ENCODE results near the gene WWOX.

Gene WWOX

DNA sequence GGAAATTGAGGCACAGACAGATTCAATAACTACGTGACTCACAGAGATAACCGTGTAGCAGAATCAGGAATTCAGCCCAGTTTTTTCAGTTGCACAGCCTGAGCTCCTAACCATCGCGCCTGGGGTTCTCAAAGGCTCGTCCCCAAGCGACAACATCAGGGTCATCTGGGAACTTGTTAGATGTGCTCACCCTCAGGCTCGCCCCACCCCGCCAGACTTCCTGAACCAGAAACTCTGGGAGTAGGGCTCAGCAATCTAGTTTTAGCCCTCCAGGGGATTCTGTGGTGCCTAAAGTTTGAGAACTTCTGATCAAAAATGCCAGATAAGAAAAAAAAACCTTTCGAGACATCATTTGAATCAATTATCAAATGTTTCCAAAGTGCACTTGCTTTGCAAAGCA is 559.8 kb downstream of the WWOX start:
- Histone ChIP-seq H3K9me3 (replicated peaks; ENCODE audit: insufficient read depth, low read length) (no peaks in the 10 kb centered on the region), H2AFZ (ENCODE audit: low read length) (no peak overlapping the region), H3K9me2 (replicated peaks; ENCODE audit: insufficient read depth, low read length) (no peaks in the 10 kb centered on the region), H3K36me3 (replicated peaks; ENCODE audit: insufficient read depth, low read length) (no peaks in the 10 kb centered on the region), H3K27ac (ENCODE audit: low read length) (no peak overlapping the region), H3K79me2 (ENCODE audit: low read length) (no peaks in the 10 kb centered on the region), H4K20me1 (ENCODE audit: insufficient read depth, low read length) (no peaks in the 10 kb centered on the region), H3K27me3 (replicated peaks; ENCODE audit: insufficient read depth, low read length) (no peaks in the 10 kb centered on the region), H3K4me2 (ENCODE audit: low read depth, low read length) (no peak overlapping the region), H3K4me3 (ENCODE audit: low read length) (no peak overlapping the region), H3F3A (ENCODE audit: insufficient read depth, low read length) (no peaks in the 10 kb centered on the region), H3K9ac (ENCODE audit: low read length) (no peak overlapping the region), H3K4me1 (ENCODE audit: low read length) (no peaks in the 10 kb centered on the region)
- TF ChIP-seq EZH2 (optimal IDR thresholded peaks at IDR 0.05; ENCODE audit: low read depth, low read length) = no peak
- DNase-seq = no peak

DNA sequence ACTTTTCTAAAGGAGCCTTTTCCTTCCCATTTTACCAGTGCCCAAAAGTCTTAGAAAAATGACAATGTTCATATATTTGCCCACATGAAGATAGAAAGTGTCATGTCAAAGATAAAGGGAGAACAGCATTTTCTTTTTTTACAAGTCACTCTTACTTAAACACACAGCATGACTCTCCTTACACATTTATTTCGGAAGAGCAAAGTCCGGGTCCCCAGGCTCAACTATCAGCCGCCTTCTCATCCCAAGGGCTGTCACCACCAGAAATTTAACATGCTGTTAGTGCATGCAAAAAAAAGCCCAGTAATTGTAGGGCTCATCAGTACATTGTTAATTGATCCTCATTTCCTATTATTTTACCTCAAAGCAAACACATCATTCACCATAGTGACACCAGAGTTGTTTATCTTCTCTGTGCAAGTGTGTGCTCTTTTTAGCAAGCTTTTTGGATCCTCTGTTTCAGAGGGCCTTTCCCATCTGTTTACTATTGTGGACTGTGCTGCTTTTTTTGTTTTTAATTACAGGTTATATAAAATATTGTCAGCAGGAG is 560.3 kb downstream of the WWOX start:
- H2AFZ ChIP-seq (ENCODE audit: low read length) = no peak overlapping the region
- no peaks in the 10 kb centered on the region for H3K4me1 ChIP-seq (ENCODE audit: low read length)
- TF ChIP-seq EZH2phosphoT487 (IDR thresholded peaks at IDR 0.05; ENCODE audit: low read length) (no peak), EZH2 (optimal IDR thresholded peaks at IDR 0.05; ENCODE audit: low read depth, low read length) (no peak)
- DNase-seq = no peak
- H4K20me1 ChIP-seq (ENCODE audit: insufficient read depth, low read length) = no peaks in the 10 kb centered on the region
- H3F3A ChIP-seq (ENCODE audit: insufficient read depth, low read length) = no peaks in the 10 kb centered on the region
- H3K4me3 ChIP-seq (ENCODE audit: low read length) = no peak overlapping the region
- H3K27ac ChIP-seq (ENCODE audit: low read length) = no peak overlapping the region
- no peaks in the 10 kb centered on the region for H3K9me3 ChIP-seq (replicated peaks; ENCODE audit: insufficient read depth, low read length)
- no peak overlapping the region for H3K4me2 ChIP-seq (ENCODE audit: low read depth, low read length)
- no peaks in the 10 kb centered on the region for H3K27me3 ChIP-seq (replicated peaks; ENCODE audit: insufficient read depth, low read length)
- no peaks in the 10 kb centered on the region for H3K36me3 ChIP-seq (replicated peaks; ENCODE audit: insufficient read depth, low read length)
- no peak overlapping the region for H3K9ac ChIP-seq (ENCODE audit: low read length)
- no peaks in the 10 kb centered on the region for H3K79me2 ChIP-seq (ENCODE audit: low read length)
- no peaks in the 10 kb centered on the region for H3K9me2 ChIP-seq (replicated peaks; ENCODE audit: insufficient read depth, low read length)

- no peak overlapping the region for H3K4me3 ChIP-seq (ENCODE audit: low read length)
- H3F3A ChIP-seq (ENCODE audit: insufficient read depth, low read length) = no peaks in the 10 kb centered on the region
- no peak overlapping the region for H2AFZ ChIP-seq (ENCODE audit: low read length)
- H3K9me2 ChIP-seq (replicated peaks; ENCODE audit: insufficient read depth, low read length) = no peaks in the 10 kb centered on the region
- H3K4me2 ChIP-seq (ENCODE audit: low read depth, low read length) = no peak overlapping the region
- TF ChIP-seq EZH2phosphoT487 (IDR thresholded peaks at IDR 0.05; ENCODE audit: low read length) = no peak
- TF ChIP-seq CTCF (IDR thresholded peaks at IDR 0.05; ENCODE audit: low read length) = no peak
- no peak for TF ChIP-seq EZH2 (optimal IDR thresholded peaks at IDR 0.05; ENCODE audit: low read depth, low read length)
- H3K27ac ChIP-seq (ENCODE audit: low read length) = no peak overlapping the region
- H3K79me2 ChIP-seq (ENCODE audit: low read length) = no peaks in the 10 kb centered on the region
- H4K20me1 ChIP-seq (ENCODE audit: insufficient read depth, low read length) = no peaks in the 10 kb centered on the region
- H3K27me3 ChIP-seq (replicated peaks; ENCODE audit: insufficient read depth, low read length) = no peaks in the 10 kb centered on the region
- H3K36me3 ChIP-seq (replicated peaks; ENCODE audit: insufficient read depth, low read length) = no peaks in the 10 kb centered on the region
- DNase-seq = no peak
- no peaks in the 10 kb centered on the region for H3K9me3 ChIP-seq (replicated peaks; ENCODE audit: insufficient read depth, low read length)
- H3K9ac ChIP-seq (ENCODE audit: low read length) = no peak overlapping the region
- no peaks in the 10 kb centered on the region for H3K4me1 ChIP-seq (ENCODE audit: low read length)
These were observed 561.3 kb downstream of the WWOX start for GRCh38 chr16:78660795-78661194.

DNA sequence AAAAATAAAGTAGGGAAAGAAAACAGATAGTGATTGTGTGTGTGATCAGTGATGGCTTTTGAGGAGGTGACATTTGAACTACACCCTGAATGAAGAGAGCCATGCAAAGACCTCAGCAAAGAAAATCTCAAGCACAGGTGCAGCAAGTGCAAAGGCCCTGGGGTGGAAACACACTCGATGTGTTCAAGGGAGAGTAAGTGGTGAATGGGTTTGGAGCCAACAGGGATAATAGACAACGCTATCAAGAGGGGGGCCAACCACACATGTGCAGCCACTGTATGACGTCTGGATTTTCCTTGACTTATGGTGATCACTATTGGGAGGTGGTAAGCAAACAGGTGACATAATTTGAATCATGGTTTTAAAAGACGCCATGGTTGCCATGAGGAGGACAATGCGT is 564.2 kb downstream of the WWOX start:
- H3K4me1 ChIP-seq (ENCODE audit: low read length) = no peaks in the 10 kb centered on the region
- H3K4me2 ChIP-seq (ENCODE audit: low read depth, low read length) = no peak overlapping the region
- no peaks in the 10 kb centered on the region for H3K36me3 ChIP-seq (replicated peaks; ENCODE audit: insufficient read depth, low read length)
- H3K79me2 ChIP-seq (ENCODE audit: low read length) = no peaks in the 10 kb centered on the region
- TF ChIP-seq EZH2phosphoT487 (IDR thresholded peaks at IDR 0.05; ENCODE audit: low read length) = no peak
- TF ChIP-seq CTCF (IDR thresholded peaks at IDR 0.05; ENCODE audit: low read length) = no peak
- no peak for TF ChIP-seq EZH2 (optimal IDR thresholded peaks at IDR 0.05; ENCODE audit: low read depth, low read length)
- no peak overlapping the region for H3K4me3 ChIP-seq (ENCODE audit: low read length)
- no peak for DNase-seq
- no peaks in the 10 kb centered on the region for H3K9me2 ChIP-seq (replicated peaks; ENCODE audit: insufficient read depth, low read length)
- no peaks in the 10 kb centered on the region for H3K27me3 ChIP-seq (replicated peaks; ENCODE audit: insufficient read depth, low read length)
- no peak overlapping the region for H3K9ac ChIP-seq (ENCODE audit: low read length)
- no peaks in the 10 kb centered on the region for H3F3A ChIP-seq (ENCODE audit: insufficient read depth, low read length)
- no peaks in the 10 kb centered on the region for H4K20me1 ChIP-seq (ENCODE audit: insufficient read depth, low read length)
- no peak overlapping the region for H2AFZ ChIP-seq (ENCODE audit: low read length)
- H3K27ac ChIP-seq (ENCODE audit: low read length) = no peak overlapping the region
- H3K9me3 ChIP-seq (replicated peaks; ENCODE audit: insufficient read depth, low read length) = no peaks in the 10 kb centered on the region

Data from MM.1S (cell line).